ENCODE measurements around the gene FARS2.

FARS2 gene

GRCh38 chr6:5459346-5459745 lies 198.0 kb downstream of the FARS2 start:
- in situ Hi-C loops (cut with MboI; ENCODE audit: low sequenced_read_pairs): no loop called here

- in situ Hi-C loops (cut with MboI; ENCODE audit: low sequenced_read_pairs): no loop called here
Observed at GRCh38 chr6:5461365-5461764, 200.1 kb downstream of the FARS2 start.

DNA sequence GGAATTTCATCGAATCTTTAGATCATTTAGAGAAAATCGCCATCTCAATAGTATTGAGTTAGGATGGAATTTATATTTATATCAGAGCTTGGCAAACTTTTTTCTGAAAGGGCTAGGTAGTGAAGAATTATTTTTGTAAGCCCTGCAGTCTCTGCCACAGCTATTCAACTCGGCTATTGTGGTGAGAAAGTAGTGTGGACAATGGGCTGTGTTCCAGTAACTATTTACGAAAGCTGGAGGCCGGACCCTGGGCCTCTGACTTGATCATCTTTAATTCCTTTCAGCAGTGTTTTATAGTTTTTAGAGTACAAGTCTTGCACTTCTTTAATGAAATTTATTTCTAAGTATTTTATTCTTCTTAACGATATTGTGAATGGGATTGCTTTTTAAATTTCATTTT lies 201.5 kb downstream of the FARS2 start:
- in situ Hi-C loops (cut with MboI; ENCODE audit: low sequenced_read_pairs): no loop called here

DNA sequence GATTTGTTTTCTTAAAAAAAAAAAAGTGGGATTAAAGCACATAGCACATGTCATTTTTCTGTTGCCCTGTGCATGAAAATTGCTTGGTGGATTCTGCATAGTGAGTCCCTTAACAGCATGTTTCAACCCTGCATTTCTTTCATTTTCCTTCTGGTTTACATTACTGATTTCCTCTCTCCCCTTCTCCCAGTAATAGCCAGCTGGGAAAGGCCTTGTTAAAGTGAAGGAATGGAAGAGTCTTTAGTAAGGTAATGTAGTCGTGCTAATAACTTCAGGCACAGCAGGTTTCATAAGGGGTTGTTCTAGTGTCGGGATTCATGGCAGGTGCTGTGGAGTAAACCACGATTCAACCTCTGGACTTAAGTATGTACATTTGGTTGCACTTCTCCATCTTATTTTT lies 202.4 kb downstream of the FARS2 start:
- in situ Hi-C loops (cut with MboI; ENCODE audit: low sequenced_read_pairs): no loop called here

DNA sequence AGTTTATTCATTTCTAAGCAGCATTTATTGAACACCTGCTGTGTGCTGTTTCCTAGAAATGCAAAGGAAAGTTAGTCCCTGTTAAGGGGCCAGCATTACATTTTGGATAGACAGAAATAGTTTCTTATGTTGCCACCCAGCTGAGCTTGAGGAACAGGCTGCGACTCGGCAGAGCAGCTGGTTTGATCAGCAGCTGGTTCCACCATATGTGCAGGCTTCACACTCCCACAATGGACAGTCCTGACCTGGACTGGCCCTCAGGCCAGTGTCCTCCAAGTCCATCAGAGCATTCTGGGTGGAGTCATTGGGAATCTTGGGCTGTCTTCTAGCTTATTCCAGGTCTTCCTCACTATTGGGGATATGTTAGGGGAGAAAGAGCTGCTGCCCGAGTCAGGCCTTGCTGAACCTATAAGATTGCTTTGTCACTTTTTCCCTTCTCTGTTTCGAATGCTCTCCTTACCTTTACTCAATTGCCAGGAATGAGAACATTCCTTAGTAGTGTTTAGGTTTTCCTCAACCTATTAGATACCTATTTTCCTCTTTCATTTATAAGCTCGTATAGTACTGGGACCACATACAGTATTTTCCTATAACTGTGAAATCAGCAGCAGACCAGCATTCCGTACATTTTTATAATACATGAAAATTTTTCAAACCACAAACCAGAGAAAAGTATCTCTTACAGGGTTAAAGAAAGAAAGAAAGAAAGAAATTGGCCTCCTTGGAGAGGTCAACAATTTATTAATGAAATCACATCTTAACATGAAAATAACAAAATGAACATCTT lies 203.0 kb downstream of the FARS2 start:
- in situ Hi-C loops (cut with MboI; ENCODE audit: low sequenced_read_pairs): no loop called here

DNA sequence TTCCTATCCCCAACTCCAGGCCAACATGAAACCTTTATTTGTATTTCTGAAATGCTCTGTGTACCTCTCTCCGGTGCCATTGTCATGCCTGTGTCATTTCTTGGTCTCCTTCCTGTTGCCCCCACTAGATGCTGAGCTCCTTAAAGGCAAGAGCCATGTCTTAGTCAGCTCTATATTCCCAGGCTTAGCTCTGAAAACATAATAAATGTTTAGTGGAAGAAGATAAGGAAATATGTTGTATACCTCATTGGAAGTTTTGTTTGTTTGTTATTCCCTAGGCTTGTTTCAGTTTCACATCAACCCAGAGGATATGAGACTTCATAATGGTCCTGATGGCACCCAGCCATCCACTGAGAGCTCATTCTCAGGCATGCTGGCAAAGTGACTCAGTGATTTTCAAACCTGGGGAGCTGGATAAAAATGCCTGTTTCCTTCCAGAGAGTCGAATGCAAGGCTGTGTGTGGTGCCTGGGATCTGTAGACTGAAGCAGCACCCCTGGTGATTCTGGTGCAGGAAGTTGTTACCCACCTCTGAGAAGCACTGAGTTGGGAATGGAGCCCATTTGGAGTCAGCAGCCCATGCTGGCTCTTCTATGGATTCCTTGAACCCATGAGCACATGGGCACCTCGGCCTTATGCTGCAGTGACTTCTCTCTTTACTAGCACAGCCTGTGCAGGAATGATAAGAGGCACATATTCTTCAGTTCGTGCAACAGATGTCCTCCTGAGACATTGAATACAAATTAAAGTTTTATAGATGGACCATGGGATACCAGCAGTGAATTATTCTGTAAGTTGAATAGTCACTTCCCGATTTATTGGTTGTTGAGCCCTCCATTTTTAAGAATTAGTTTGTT lies 205.2 kb downstream of the FARS2 start:
- in situ Hi-C loops (cut with MboI; ENCODE audit: low sequenced_read_pairs): no loop called here

DNA sequence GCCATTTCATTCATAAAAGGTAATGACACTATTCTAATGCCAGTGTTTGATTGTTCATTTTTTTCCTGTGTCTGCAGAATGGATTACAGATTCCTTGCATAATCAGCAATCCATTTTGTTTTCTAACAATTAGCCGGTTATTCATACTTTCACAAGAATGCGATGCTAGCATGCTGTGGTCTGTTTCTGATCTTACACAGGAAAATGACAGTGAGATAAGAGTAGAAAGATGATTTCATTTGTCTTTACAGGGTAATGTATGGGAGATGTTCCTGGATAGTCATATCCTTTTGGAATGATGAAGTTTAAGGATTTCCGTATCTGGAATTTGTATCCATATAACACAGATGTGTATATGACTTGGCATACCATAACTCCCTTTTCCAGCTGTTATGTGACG lies 207.3 kb downstream of the FARS2 start:
- in situ Hi-C loops (cut with MboI; ENCODE audit: low sequenced_read_pairs): no loop called here

GRCh38 chr6:5469101-5469846 lies 208.0 kb downstream of the FARS2 start:
- in situ Hi-C loops (cut with MboI; ENCODE audit: low sequenced_read_pairs): no loop called here

- in situ Hi-C loops (cut with MboI; ENCODE audit: low sequenced_read_pairs): no loop called here
Observed at GRCh38 chr6:5471044-5471443, 209.7 kb downstream of the FARS2 start.

DNA sequence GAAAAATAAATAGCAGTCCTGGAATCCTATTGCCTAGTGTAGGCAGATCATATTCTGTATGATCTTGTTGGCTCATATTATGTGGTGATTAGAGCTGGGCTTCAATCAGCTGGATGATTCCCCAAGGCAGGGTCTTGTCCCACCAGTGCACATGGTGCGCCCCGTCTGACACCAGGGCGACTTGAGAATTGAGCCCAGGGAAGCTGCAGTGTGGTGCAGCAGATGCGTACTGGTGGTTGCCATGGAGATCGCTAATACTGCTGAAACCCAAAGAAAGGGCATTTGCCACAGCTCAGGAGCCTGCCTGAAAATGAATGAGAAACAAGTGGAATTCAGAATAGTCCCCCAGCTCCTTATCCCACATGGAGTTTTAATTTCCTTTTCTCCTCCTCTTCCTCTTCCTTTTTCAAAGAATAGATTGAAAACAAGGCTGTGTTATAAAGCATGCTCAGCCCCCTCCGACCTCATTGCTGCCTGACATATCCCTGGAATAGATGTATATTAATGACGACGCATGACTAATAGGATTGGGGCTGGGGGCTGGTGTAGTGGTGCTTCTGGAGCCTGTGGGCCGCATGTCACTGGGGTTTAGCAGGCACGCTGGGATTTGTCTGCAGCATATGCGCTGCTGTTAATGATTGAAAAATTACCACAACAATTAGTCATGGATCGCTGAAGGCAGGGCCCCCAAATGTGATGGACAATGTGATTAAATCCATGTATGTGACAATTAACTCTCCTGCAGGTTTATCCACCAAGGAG lies 210.5 kb downstream of the FARS2 start:
- in situ Hi-C loops (cut with MboI; ENCODE audit: low sequenced_read_pairs): no loop called here

- in situ Hi-C loops (cut with MboI; ENCODE audit: low sequenced_read_pairs): no loop called here
Observed at GRCh38 chr6:5472571-5472970, 211.3 kb downstream of the FARS2 start.

GRCh38 chr6:5475779-5476178 lies 214.5 kb downstream of the FARS2 start:
- in situ Hi-C loops (cut with MboI; ENCODE audit: low sequenced_read_pairs): no loop called here

DNA sequence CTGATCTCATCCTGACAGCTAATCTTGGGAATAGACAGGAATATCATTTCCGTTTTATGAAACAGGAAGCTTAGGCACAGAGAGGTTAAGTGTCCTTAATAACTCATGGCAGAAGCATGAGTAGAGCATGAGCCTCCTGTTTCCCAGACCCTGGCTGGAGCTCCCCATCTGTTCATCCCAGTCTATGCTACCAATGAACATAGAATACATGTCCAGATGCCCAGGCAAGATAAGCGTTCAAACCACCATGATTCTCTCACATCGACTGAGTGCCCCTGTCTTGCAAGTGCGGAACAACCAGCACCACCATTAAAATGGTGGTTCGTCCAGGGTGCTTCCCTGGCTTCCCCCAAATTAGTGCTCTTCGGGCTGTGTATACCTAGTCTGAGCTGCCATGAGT lies 217.1 kb downstream of the FARS2 start:
- in situ Hi-C loops (cut with MboI; ENCODE audit: low sequenced_read_pairs): no loop called here

DNA sequence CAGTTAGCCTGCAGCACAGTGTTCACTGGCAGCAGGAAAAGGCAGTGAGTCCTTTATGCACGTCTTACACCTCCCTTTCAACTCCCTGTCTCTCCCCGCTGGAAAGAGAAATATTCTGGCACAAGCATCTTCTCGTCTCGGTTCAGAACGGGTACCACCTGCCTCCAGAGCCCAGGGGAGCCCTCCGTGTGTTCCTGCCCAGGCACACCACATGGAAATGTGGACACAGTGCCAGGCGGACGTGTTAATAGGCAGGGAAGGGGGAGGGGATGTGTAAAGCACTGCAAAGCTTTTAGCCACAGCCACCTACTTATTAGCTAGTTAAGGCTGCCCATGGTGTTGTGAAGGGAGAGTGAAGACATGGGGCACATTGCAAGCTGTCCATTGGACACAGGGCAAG lies 219.7 kb downstream of the FARS2 start:
- in situ Hi-C loops (cut with MboI; ENCODE audit: low sequenced_read_pairs): no loop called here

GRCh38 chr6:5481750-5482149 lies 220.4 kb downstream of the FARS2 start:
- in situ Hi-C loops (cut with MboI; ENCODE audit: low sequenced_read_pairs): no loop called here

DNA sequence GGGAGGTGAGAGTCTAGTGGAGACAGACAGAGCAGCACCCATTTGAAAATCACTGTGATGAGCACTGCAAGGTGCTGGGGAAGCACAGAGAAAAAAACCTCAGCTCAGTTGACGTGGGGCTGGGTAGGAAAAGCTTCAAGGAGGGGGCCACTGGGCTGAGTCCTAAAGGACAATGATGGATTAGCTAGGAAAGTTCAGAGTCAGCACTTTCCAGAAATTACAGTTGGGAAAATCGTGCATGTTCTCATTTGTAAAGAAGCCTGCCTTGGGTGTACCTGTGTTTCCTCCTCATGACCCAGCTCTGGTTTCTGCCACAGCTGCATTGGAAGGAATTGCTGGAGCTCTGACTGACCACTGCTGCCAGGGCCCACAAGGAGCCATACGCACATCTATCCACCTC lies 221.3 kb downstream of the FARS2 start:
- in situ Hi-C loops (cut with MboI; ENCODE audit: low sequenced_read_pairs): no loop called here

- in situ Hi-C loops (cut with MboI; ENCODE audit: low sequenced_read_pairs): no loop called here
Observed at GRCh38 chr6:5484692-5485091, 223.4 kb downstream of the FARS2 start.

GRCh38 chr6:5486214-5486613 lies 224.9 kb downstream of the FARS2 start:
- in situ Hi-C loops (cut with MboI; ENCODE audit: low sequenced_read_pairs): no loop called here

DNA sequence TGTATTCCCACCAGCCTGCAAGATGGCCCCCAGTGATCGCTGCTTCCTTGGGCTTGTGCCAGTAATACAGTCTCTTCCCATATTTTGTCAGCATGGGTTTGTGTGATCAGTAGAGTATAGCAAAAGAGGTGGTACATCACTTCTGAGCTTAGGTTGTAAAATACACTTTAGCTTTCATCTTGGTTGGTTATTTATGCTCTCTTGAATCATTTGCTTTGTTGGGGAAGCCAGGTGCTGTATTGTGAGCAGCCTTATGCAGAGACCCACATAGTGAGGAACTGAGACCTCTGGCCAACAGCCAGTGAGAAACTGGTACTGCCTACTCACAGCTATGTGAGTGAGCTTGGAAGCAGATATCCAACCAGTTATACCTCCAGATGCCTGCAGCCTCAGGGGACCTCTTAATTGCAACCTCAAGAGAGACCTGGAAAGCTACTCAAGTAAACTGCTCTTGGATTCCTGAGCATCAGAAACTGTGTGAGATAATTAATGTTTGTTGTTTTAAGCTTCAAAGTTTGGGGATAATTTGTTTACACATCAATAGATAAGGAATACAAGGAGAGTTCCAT lies 229.3 kb downstream of the FARS2 start:
- in situ Hi-C loops (cut with MboI; ENCODE audit: low sequenced_read_pairs): no loop called here

GRCh38 chr6:5492356-5492755 lies 231.0 kb downstream of the FARS2 start:
- in situ Hi-C loops (cut with MboI; ENCODE audit: low sequenced_read_pairs): no loop called here
